GM21447 (cell line): ENCODE measurements around the gene CLEC17A.
"Not testable (repeated sequence)": the region's sequence is repeated elsewhere in the genome, so short reads cannot be mapped to it uniquely, and the experiment has no call there.

Source experiments
- ATAC-seq: cut with Tn5 transposase; IDR thresholded peaks from one replicate; pipeline ENCODE4 v1.9.1; 2021; ENCODE audit not compliant: unreplicated experiment

The CLEC17A gene

GRCh38 chr19:14582894-14583340, at the start of gene CLEC17A:
Gene CLEC17A, plus strand, starts transcription at chr19:14583084. Its CDS starts 77 bp downstream, at chr19:14583161.
- ATAC-seq: peak; percentile 36

DNA sequence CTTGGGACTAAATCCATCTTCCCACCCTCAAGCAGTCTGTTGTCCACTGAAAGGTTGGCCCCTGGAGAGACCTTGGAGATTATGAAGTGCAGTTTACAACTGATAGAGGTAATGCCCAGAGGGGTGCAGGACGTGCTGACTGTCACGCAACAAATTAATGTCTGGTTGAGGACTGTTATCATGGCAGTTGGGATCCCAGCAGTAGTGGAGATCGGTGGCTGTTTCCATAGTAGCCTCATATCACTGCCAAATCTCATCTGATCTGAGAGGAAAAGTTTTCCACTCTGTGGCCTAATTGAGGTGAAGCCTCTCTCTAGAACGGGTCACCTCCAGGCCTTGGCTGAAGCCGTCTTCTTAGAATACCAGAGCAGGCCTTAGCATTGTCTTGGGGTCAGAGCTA, 49.4 kb upstream of the CLEC17A start:
- ATAC-seq: no peak

- no peak for ATAC-seq
Observed at GRCh38 chr19:14536926-14537692, 45.8 kb upstream of the CLEC17A start.

GRCh38 chr19:14540741-14541525, 42.0 kb upstream of the CLEC17A start:
- no peak for ATAC-seq

GRCh38 chr19:14541979-14542378, 40.9 kb upstream of the CLEC17A start:
- ATAC-seq: not testable (repeated sequence)

GRCh38 chr19:14542711-14543328, 40.1 kb upstream of the CLEC17A start:
- no peak for ATAC-seq

DNA sequence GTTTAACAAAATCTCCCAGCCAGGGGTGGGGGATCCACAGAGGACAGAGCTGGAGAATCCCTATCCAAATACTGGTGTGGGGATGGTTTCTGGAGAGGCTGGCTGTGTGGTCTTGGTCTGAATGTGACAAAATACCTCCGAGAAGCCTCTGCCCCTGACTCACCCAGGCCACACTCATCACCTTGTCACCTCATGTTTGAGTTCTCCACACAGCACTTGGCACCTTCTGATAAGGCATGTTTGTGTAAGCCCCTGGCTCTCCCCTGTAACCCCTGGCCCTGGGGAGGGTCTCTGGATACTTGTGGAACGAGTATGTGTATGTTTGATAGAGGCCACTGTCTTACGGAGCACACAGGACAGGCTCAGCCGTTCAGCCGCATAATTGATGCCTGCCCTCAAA, 38.8 kb upstream of the CLEC17A start:
- no peak for ATAC-seq

GRCh38 chr19:14544977-14545715, 37.7 kb upstream of the CLEC17A start:
- no peak for ATAC-seq

- no peak for ATAC-seq
Observed at GRCh38 chr19:14545716-14546082, 37.2 kb upstream of the CLEC17A start.

DNA sequence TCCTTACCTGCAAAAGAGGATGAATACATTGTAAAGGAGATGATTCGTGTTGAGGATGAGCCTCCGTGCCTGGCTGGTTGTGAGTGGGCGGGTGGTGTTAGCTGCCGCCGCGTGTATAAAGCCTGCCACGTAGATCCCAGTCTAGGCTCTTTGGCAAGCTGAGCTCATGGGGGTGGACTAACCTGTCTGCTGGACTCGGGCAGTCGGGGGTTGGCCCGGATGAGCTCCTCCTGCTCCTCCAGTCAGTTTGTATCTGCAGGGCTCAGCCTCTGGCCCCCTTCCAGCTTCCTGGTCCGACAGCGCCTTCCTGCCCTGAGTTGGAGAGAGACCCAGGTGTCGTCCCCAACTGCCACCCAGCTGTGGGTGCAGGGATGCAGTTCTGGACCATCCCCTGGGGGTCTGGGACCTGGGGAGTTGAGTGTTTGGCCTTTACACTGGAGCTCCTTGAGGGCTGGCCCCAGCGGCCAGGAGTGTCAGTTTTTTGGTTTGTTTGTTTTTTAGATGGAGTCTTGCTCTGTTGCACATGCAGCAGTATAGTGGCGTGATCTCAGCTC, 32.6 kb upstream of the CLEC17A start:
- ATAC-seq: no peak

DNA sequence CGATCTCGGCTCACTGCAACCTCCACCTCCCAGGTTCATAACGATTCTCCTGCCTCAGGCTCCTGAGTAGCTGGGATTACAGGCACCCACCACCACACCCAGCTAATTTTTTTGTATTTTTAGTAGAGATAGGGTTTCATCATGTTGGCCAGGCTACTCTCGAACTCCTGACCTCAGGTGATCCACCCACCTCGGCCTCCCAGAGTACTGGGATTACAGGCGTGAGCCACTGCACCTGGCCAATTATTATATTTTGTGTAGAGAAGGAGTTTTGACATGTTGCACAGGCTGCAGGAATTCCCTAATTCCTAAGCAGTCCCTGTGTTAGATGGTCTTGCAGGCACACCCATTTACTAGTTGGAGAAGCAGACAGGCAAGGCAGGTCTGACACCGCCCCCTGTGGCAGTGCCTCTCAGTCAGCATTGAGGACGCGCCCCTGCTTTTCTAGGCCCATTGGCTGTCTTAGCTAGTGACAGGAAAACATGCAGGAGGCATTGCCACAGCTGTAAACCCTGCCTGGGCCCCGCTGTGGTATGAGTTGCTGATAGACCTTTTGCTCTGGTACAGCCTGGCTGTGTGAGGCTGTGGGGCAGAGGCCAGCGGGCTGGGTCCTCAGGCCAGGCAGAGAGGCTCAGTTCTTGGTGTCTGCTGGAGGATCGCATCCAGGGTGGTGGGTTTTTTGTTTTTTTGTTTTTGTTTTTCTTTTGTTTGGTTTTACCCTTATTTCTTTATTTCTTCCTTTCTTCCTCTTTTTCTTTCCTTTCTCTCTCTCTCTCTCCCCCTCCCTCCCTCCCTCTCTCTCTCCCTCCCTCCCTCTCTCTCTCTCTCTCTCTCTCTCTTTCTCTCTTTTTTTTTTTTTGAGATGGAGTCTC, 31.5 kb upstream of the CLEC17A start:
- ATAC-seq: not testable (repeated sequence)

DNA sequence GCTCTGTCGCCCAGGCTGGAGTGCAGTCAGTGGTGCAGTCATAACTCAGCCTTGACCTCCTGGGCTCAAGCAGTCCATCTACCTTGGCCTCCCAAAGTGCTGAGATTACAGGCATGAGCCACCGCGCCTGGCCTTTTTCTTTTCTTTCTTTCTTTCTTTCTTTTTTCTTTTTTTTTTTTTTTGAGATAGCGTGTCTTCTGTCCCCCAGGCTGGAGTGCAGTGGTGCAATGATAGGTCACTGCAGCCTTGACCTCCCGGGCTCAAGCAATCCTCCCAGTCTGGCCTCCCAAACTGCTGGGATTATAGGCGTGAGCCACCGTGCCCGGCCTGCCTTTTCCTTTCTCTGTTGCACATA, 30.9 kb upstream of the CLEC17A start:
- not testable (repeated sequence) for ATAC-seq

DNA sequence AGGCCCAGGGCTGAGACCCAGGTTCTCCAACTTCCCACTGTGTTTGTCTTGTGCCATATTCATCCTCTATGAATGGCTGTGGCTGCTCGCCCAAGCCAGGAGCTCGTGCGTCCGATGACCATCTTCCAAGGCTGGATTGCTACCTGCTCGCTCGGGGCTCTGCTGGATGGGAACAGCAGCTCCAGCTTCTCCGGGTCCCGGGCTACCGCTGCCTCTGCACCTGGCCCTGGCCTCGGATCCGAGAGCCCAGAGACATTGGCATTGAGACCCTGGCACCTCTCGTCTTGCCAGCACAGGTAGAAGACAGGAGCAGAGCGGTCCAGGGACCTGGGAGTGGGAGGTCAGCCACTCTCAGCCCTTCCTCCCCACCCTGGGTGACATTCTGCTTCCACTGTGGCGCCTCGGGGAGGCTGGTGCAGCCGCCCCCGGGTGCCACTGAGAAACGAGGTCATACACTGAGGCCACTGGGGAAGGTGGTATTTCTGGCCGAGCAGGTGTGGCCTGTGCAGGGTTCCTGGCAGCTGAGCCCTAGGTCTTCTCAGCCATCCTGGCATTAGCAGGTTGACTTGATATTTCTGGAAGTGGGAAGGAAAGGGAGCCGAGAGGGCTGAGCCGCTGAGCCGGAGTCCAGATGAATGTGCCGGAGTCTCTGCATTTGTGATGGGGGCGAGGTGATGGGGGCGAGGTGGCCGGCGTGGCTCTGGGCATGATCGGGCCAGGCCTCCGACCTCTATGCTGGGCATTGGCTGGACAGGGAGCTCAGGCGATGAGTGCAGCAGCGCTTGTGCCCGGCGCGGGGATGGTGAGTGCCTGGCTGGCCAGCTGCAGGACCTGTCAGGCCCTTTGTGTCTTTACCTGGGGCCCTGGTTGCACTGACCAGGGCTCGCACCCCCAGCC, 29.6 kb upstream of the CLEC17A start:
- no peak for ATAC-seq

DNA sequence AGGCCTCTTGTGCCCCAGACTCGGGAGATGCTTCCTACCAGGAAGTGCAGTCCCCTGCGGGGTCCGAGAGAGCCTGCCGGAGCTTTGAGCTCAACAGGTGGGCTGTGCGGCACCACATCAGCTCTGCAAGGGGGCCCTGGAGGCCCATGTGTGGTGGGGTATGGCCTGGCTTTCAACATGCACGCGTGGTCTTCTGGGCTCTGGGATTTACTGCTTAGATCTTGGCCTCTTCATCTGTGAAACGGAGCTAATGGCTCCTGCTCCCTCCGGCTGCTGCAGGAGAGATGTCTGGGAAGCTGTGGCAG, 29.0 kb upstream of the CLEC17A start:
- ATAC-seq: no peak

- ATAC-seq: no peak
Observed at GRCh38 chr19:14554382-14554812, 28.5 kb upstream of the CLEC17A start.

GRCh38 chr19:14555918-14556661, 26.8 kb upstream of the CLEC17A start:
- ATAC-seq: no peak

GRCh38 chr19:14556662-14557188, 26.2 kb upstream of the CLEC17A start:
- peak; percentile 39 for ATAC-seq
